Measurements from ENCODE around the gene SDHC. TPM values are rescaled to one million over a fixed set of nuclear protein-coding genes. Genes with fewer than 3 reads are reported as not detected.
A peak's percentile ranks its signal among the peaks of the same experiment; 100 is the strongest.

Gene SDHC
- polyA plus RNA-seq, 1 of the 3 experiments (the other 2 are of a cell fraction), result 195 TPM

DNA sequence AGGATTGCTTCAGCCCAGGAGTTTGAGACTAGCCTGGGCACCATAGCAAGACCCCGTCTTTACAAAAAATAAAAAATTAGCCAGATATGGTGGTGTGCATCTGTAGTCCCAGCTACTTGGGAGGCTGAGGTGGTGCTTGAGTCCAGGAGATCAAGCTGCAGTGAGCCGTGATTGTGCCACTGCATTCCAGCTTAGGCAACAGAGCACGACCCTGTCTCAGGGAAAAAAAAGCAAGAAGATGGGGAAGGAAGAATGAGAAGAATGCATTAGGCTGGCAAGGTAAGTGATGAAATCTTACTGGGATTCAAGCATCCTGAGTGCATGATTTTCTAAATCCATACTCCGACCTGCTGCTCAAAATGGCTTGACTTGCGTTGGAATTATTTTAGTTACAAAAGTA is 48.9 kb upstream of the SDHC start:
- no peak overlapping the region for H2AFZ ChIP-seq (ENCODE audit: low read depth)
- no peak for DNase-seq
- TF ChIP-seq RAD21 (IDR thresholded peaks at IDR 0.05; ENCODE audit: low read length) (no peak), GABPA (IDR thresholded peaks at IDR 0.05; ENCODE audit: low read depth) (no peak)

DNA sequence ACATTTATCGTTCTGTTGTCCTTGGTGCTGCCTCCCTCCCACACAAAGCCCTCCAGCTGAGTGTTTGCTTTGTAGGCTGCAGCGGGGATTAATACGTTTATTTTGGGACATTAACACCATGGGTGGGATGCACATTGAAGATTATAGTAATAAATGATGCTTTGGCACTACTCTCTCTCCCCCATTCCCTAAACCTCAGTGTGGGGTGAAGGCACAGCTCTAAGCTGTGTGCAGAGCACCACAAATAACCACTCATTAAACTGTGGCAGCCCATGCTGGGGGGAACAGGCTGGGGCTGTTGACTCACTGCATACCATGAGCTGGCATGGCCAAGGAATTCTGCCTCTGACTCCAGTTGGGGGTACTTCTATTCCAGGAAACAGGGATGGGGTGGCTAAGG is 48.0 kb upstream of the SDHC start:
- Histone ChIP-seq H3K4me2 (peak overlapping the region; percentile 23; the same call in 1 of the 2 replicates), H3K27ac (ENCODE audit: low read depth in 2 of 2, low read length in 1 of 2) (0 out of 4 replicates have a peak overlapping the region, but pooled peaks of 1 of the 2 experiments have one; percentile 8), H3K79me2 (ENCODE audit: insufficient read depth) (no peaks in the 10 kb centered on the region), H3K27me3 (ENCODE audit: insufficient read depth) (0 out of 2 replicates have a peak, but pooled peaks cover 4% of the 10 kb centered on the region), H3K4me1 (ENCODE audit: control insufficient read depth in 1 of 2, insufficient read depth in 2 of 2, low read depth in 1 of 2, low read length in 1 of 2) (peaks cover 0 to 12% of the 10 kb centered on the region in 2 experiments; a peak in 2 of 4 replicates), H3F3A (replicated peaks; ENCODE audit: insufficient read depth) (no peaks in the 10 kb centered on the region), H4K20me1 (ENCODE audit: insufficient read depth) (no peaks in the 10 kb centered on the region), H3K9ac (no peak overlapping the region), H3K36me3 (replicated peaks in 1 of 2; ENCODE audit: control insufficient read depth in 1 of 2, insufficient read depth in 2 of 2, low read length in 1 of 2) (no peaks in the 10 kb centered on the region), H2AFZ (ENCODE audit: low read depth) (peak overlapping the region; percentile 20; the same call in 1 of the 2 replicates), H3K9me2 (no peaks in the 10 kb centered on the region), H3K9me3 (no peaks in the 10 kb centered on the region), H3K4me3 (ENCODE audit: low read depth in 2 of 2, low read length in 1 of 2) (no peak overlapping the region)
- ChIA-PET CTCF (interaction anchor here (0.7 to 1.8 kb wide), 3 partner anchors 9 to 39 kb away, joined by 3 to 8 read pairs (median 8); no protein-coding TSS in a partner anchor), POLR2A (interaction anchor here (0.5 kb wide), 1 partner anchor 1101 kb away, joined by 3 read pairs; no protein-coding TSS in a partner anchor)
- TF ChIP-seq RFX5 (IDR thresholded peaks at IDR 0.05; ENCODE audit: low read length) (no peak), MXI1 (IDR thresholded peaks at IDR 0.05; ENCODE audit: low read depth, low read length) (no peak), JUND (IDR thresholded peaks at IDR 0.05) (peak; percentile 51), SIN3A (IDR thresholded peaks at IDR 0.05; ENCODE audit: borderline replicate concordance, low read depth, low read length) (no peak), ELF1 (IDR thresholded peaks at IDR 0.05) (no peak), RCOR1 (IDR thresholded peaks at IDR 0.05; ENCODE audit: low read length) (no peak), TEAD4 (IDR thresholded peaks at IDR 0.05; ENCODE audit: borderline replicate concordance, insufficient read depth) (0 out of 2 replicates have a peak, but pooled peaks have one; percentile 11), FOXM1 (IDR thresholded peaks at IDR 0.05; ENCODE audit: low read depth) (no peak), SMC3 (IDR thresholded peaks at IDR 0.05; ENCODE audit: low read depth, low read length) (no peak), FOSL2 (IDR thresholded peaks at IDR 0.05; ENCODE audit: borderline replicate concordance, low read depth) (peak; percentile 78; the same call in 1 of the 2 replicates), EZH2phosphoT487 (IDR thresholded peaks at IDR 0.05; ENCODE audit: borderline replicate concordance, low read depth) (no peak), NRF1 (IDR thresholded peaks at IDR 0.05; ENCODE audit: low read depth, low read length) (no peak)
- TF ChIP-seq, protein P1, sequence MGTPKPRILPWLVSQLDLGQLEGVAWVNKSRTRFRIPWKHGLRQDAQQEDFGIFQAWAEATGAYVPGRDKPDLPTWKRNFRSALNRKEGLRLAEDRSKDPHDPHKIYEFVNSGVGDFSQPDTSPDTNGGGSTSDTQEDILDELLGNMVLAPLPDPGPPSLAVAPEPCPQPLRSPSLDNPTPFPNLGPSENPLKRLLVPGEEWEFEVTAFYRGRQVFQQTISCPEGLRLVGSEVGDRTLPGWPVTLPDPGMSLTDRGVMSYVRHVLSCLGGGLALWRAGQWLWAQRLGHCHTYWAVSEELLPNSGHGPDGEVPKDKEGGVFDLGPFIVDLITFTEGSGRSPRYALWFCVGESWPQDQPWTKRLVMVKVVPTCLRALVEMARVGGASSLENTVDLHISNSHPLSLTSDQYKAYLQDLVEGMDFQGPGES (IDR thresholded peaks at IDR 0.05; ENCODE audit: low read depth, low read length), result no peak
- TF ChIP-seq, protein P2, sequence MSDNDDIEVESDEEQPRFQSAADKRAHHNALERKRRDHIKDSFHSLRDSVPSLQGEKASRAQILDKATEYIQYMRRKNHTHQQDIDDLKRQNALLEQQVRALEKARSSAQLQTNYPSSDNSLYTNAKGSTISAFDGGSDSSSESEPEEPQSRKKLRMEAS (IDR thresholded peaks at IDR 0.05; ENCODE audit: low read depth), result no peak
- no peak for DNase-seq
- 79% methylated on average over 3 of the region's 3 CpGs for WGBS (ENCODE audit: low lambda C conversion rate)

More for the DNA sequence above, 48.9 kb upstream of the SDHC start:
- Histone ChIP-seq H4K20me1 (ENCODE audit: insufficient read depth) (no peaks in the 10 kb centered on the region), H3F3A (replicated peaks; ENCODE audit: insufficient read depth) (no peaks in the 10 kb centered on the region), H3K27me3 (ENCODE audit: insufficient read depth) (peaks cover 12% of the 10 kb centered on the region; the same call in 1 of the 2 replicates), H3K9me3 (no peaks in the 10 kb centered on the region), H3K79me2 (ENCODE audit: insufficient read depth) (no peaks in the 10 kb centered on the region), H3K4me2 (no peak overlapping the region), H3K4me1 (ENCODE audit: control insufficient read depth in 1 of 2, insufficient read depth in 2 of 2, low read depth in 1 of 2, low read length in 1 of 2) (peaks cover 0 to 12% of the 10 kb centered on the region in 2 experiments; a peak in 2 of 4 replicates), H3K36me3 (replicated peaks in 1 of 2; ENCODE audit: control insufficient read depth in 1 of 2, insufficient read depth in 2 of 2, low read length in 1 of 2) (no peaks in the 10 kb centered on the region), H3K9me2 (no peaks in the 10 kb centered on the region), H3K9ac (no peak overlapping the region), H3K4me3 (ENCODE audit: low read depth in 2 of 2, low read length in 1 of 2) (no peak overlapping the region), H3K27ac (ENCODE audit: low read depth in 2 of 2, low read length in 1 of 2) (no peak overlapping the region)
- POLR2A ChIA-PET, result no interaction called here
- CTCF ChIA-PET, result interaction anchor here (1.8 kb wide), 1 partner anchor 25 kb away, joined by 8 read pairs; no protein-coding TSS in a partner anchor
- WGBS (ENCODE audit: low lambda C conversion rate), result 61% methylated on average over 5 of the region's 5 CpGs

All from SK-N-SH (cell line).